Liver (tissue), 3 donors: ENCODE data around the gene CDON.

Experiments used
- GABPA ChIP-seq, 2 donors: IDR thresholded peaks in 1 of 2; conservative IDR thresholded peaks in 1 of 2; 2 replicates each; pipeline ENCODE4 v1.6.1; 2016; ENCODE audit warnings: antibody characterized with exemption in 2 of 2, mild to moderate bottlenecking in 1 of 2, moderate library complexity in 1 of 2
- HNF4G ChIP-seq: IDR thresholded peaks from 2 replicates; pipeline ENCODE4 v1.6.1; 2016; ENCODE audit warnings: antibody characterized with exemption
- JUND ChIP-seq, 2 donors: IDR thresholded peaks; 2 replicates each; pipeline ENCODE4 v1.6.1; 2016; ENCODE audit warnings: antibody characterized with exemption in 2 of 2
- RAD21 ChIP-seq, 2 donors: IDR thresholded peaks; 2 replicates each; pipeline ENCODE4 v1.6.1; 2016; ENCODE audit warnings: antibody characterized with exemption in 2 of 2, mild to moderate bottlenecking in 2 of 2
- SP1 ChIP-seq: IDR thresholded peaks from 2 replicates; pipeline ENCODE4 v1.6.1; 2018; ENCODE audit warnings: antibody characterized with exemption, mild to moderate bottlenecking
- TAF1 ChIP-seq: conservative IDR thresholded peaks from 2 replicates; pipeline ENCODE4 v1.6.1; 2016; ENCODE audit warnings: antibody characterized with exemption, mild to moderate bottlenecking
- YY1 ChIP-seq: IDR thresholded peaks from 2 replicates; pipeline ENCODE4 v1.6.1; 2016; ENCODE audit warnings: antibody characterized with exemption, mild to moderate bottlenecking
- TF ChIP-seq, protein P1 (sequence below): fragments of 150-350 bp; IDR thresholded peaks from 2 replicates; pipeline ENCODE4 v1.5.1; 2017; ENCODE audit warnings: improper control_type of control experiment, low read depth, low read length; ENCODE audit not compliant: missing input control
- TF ChIP-seq, protein P2 (sequence below): IDR thresholded peaks from 2 replicates; pipeline ENCODE4 v1.6.1; 2016; ENCODE audit warnings: antibody characterized with exemption, mild to moderate bottlenecking
- TF ChIP-seq, protein P3 (sequence below): IDR thresholded peaks from 2 replicates; pipeline ENCODE4 v1.6.1; 2016; ENCODE audit warnings: antibody characterized with exemption
- donor health status: healthy.
- donor health status: healthy.

DNA sequence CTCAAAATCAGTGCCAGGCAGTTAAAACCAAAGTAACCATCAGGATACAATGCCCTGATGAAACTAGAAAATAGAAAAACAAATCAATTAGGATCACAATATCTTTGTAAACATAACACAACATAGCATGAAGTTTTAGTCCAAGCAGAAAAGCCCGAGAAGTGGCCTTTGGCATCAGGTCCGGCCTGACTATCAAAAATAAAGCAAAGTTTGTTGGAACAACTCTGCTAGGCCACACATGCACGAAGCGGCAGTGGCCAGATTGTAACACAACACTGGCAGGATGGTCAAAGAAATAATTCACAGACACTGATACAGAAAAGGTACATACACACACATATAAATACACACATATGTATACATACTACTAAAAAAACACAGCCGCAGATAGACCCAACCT, 26.9 kb downstream of the CDON start:
- TF ChIP-seq, protein P1, sequence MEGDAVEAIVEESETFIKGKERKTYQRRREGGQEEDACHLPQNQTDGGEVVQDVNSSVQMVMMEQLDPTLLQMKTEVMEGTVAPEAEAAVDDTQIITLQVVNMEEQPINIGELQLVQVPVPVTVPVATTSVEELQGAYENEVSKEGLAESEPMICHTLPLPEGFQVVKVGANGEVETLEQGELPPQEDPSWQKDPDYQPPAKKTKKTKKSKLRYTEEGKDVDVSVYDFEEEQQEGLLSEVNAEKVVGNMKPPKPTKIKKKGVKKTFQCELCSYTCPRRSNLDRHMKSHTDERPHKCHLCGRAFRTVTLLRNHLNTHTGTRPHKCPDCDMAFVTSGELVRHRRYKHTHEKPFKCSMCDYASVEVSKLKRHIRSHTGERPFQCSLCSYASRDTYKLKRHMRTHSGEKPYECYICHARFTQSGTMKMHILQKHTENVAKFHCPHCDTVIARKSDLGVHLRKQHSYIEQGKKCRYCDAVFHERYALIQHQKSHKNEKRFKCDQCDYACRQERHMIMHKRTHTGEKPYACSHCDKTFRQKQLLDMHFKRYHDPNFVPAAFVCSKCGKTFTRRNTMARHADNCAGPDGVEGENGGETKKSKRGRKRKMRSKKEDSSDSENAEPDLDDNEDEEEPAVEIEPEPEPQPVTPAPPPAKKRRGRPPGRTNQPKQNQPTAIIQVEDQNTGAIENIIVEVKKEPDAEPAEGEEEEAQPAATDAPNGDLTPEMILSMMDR, result no peak
- TF ChIP-seq RAD21 (IDR thresholded peaks at IDR 0.05), result no peak
- no peak for TF ChIP-seq GABPA (IDR thresholded peaks at IDR 0.05 in 1 of 2, conservative IDR thresholded peaks at IDR 0.05 in 1 of 2)
- TF ChIP-seq, protein P2, sequence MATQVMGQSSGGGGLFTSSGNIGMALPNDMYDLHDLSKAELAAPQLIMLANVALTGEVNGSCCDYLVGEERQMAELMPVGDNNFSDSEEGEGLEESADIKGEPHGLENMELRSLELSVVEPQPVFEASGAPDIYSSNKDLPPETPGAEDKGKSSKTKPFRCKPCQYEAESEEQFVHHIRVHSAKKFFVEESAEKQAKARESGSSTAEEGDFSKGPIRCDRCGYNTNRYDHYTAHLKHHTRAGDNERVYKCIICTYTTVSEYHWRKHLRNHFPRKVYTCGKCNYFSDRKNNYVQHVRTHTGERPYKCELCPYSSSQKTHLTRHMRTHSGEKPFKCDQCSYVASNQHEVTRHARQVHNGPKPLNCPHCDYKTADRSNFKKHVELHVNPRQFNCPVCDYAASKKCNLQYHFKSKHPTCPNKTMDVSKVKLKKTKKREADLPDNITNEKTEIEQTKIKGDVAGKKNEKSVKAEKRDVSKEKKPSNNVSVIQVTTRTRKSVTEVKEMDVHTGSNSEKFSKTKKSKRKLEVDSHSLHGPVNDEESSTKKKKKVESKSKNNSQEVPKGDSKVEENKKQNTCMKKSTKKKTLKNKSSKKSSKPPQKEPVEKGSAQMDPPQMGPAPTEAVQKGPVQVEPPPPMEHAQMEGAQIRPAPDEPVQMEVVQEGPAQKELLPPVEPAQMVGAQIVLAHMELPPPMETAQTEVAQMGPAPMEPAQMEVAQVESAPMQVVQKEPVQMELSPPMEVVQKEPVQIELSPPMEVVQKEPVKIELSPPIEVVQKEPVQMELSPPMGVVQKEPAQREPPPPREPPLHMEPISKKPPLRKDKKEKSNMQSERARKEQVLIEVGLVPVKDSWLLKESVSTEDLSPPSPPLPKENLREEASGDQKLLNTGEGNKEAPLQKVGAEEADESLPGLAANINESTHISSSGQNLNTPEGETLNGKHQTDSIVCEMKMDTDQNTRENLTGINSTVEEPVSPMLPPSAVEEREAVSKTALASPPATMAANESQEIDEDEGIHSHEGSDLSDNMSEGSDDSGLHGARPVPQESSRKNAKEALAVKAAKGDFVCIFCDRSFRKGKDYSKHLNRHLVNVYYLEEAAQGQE, result no peak
- TF ChIP-seq YY1, result no peak
- TF ChIP-seq HNF4G, result no peak
- TF ChIP-seq SP1, result no peak
- TF ChIP-seq, protein P3, sequence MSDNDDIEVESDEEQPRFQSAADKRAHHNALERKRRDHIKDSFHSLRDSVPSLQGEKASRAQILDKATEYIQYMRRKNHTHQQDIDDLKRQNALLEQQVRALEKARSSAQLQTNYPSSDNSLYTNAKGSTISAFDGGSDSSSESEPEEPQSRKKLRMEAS, result no peak
- TF ChIP-seq JUND (IDR thresholded peaks at IDR 0.05), result no peak
- TF ChIP-seq TAF1, result no peak
